T-helper 2 cell (primary cell): Measurements from ENCODE around the gene TNFAIP2.

ENCODE experiments used
- DNase-seq, 5 experiments: peaks; one replicate each; pipeline versions ENCODE4 v3.0.0 to v3.0.0-alpha.2; 2012 to 2022

Gene TNFAIP2

GRCh38 chr14:103094406-103095209 is 28.7 kb upstream of the TNFAIP2 start, which contains the start of gene EXOC3L4:
Gene EXOC3L4 (plus strand): TSS chr14:103094725. CDS start chr14:103100220, 5,495 bp downstream.
- no peak for DNase-seq

GRCh38 chr14:103095210-103095778 is 28.0 kb upstream of the TNFAIP2 start:
- DNase-seq: no peak

- DNase-seq: no peak
Observed at GRCh38 chr14:103096387-103096786, 26.9 kb upstream of the TNFAIP2 start.

GRCh38 chr14:103097244-103097993 is 25.8 kb upstream of the TNFAIP2 start:
- no peak for DNase-seq

GRCh38 chr14:103097994-103098957 is 25.0 kb upstream of the TNFAIP2 start:
- DNase-seq: no peak

- DNase-seq: no peak
Observed at GRCh38 chr14:103099081-103099732, 24.1 kb upstream of the TNFAIP2 start.

GRCh38 chr14:103099733-103100280 is 23.5 kb upstream of the TNFAIP2 start:
- DNase-seq: no peak

- DNase-seq: no peak
Observed at GRCh38 chr14:103100281-103101121, 22.8 kb upstream of the TNFAIP2 start.

GRCh38 chr14:103101257-103101962 is 21.9 kb upstream of the TNFAIP2 start:
- DNase-seq: no peak

- DNase-seq: no peak
Observed at GRCh38 chr14:103101963-103102688, 21.1 kb upstream of the TNFAIP2 start.

GRCh38 chr14:103102689-103103260 is 20.5 kb upstream of the TNFAIP2 start:
- DNase-seq: no peak

- DNase-seq: peak in 1 of 5 experiments; percentile 22
Observed at GRCh38 chr14:103103461-103104388, 19.5 kb upstream of the TNFAIP2 start.

GRCh38 chr14:103104389-103104653 is 18.9 kb upstream of the TNFAIP2 start:
- DNase-seq: no peak

GRCh38 chr14:103104654-103105452 is 18.4 kb upstream of the TNFAIP2 start:
- peak; percentile 39 to 67 (median 60) for DNase-seq

GRCh38 chr14:103105580-103106150 is 17.6 kb upstream of the TNFAIP2 start:
- DNase-seq: peak in 1 of 5 experiments; percentile 37

GRCh38 chr14:103107455-103107854 is 15.8 kb upstream of the TNFAIP2 start:
- no peak for DNase-seq
